K562 (cell line): ENCODE measurements around the gene TUBB1. TPM values are rescaled to one million over a fixed set of nuclear protein-coding genes. Genes with fewer than 3 reads are reported as not detected.

Experiments
- ARID1B ChIP-seq: fragments of 450-650 bp; IDR thresholded peaks from 2 replicates; pipeline ENCODE4 v1.6.1; 2016; ENCODE audit warnings: antibody characterized with exemption, mild to moderate bottlenecking, inconsistent platforms
- C11orf30 ChIP-seq: fragments of 450-650 bp; IDR thresholded peaks from 2 replicates; pipeline ENCODE4 v1.6.1; 2016; ENCODE audit warnings: low read depth, mild to moderate bottlenecking
- CBFA2T2 ChIP-seq: fragments of 450-650 bp; conservative IDR thresholded peaks from 2 replicates; pipeline ENCODE4 v1.6.1; 2017; ENCODE audit warnings: mild to moderate bottlenecking
- CBFA2T3 ChIP-seq: fragments of 450-650 bp; IDR thresholded peaks from 2 replicates; pipeline ENCODE4 v1.6.1; 2017
- CHD1 ChIP-seq: fragments of 200-600 bp; sonication (generic); IDR thresholded peaks from one replicate; pipeline ENCODE4 v1.6.1; 2012; ENCODE audit warnings: mild to moderate bottlenecking, moderate library complexity, low read length, inconsistent platforms
- CTBP1 ChIP-seq: fragments of 450-650 bp; IDR thresholded peaks from 2 replicates; pipeline ENCODE4 v1.6.1; 2016; ENCODE audit warnings: borderline replicate concordance
- EP300 ChIP-seq: IDR thresholded peaks from 2 replicates; pipeline ENCODE4 v1.6.1; 2012; ENCODE audit warnings: low read length, improper control_type of control experiment
- ERF ChIP-seq: fragments of 450-650 bp; formaldehyde crosslinking; IDR thresholded peaks from 2 replicates; pipeline ENCODE4 v1.4.0; 2020; ENCODE audit warnings: mild to moderate bottlenecking, mixed read lengths
- GATAD2A ChIP-seq: fragments of 450-650 bp; IDR thresholded peaks from 2 replicates; pipeline ENCODE4 v1.6.1; 2017
- KLF16 ChIP-seq: IDR thresholded peaks from 2 replicates; pipeline ENCODE4 v1.6.1; 2016; ENCODE audit warnings: antibody characterized with exemption
- NRF1 ChIP-seq, 2 experiments: fragments of 450-650 bp; IDR thresholded peaks in 1 of 2; conservative IDR thresholded peaks in 1 of 2; 2 replicates each; pipeline ENCODE4 v1.6.1; 2014; ENCODE audit warnings: mild to moderate bottlenecking in 2 of 2
- POLR2A ChIP-seq: fragments of 450-650 bp; conservative IDR thresholded peaks from 2 replicates; pipeline ENCODE4 v1.6.1; 2016
- SMARCA4 ChIP-seq: fragments of 450-650 bp; IDR thresholded peaks from 2 replicates; pipeline ENCODE4 v1.6.1; 2016
- TCF3 ChIP-seq: sonication (generic); formaldehyde crosslinking; IDR thresholded peaks from 2 replicates; pipeline ENCODE4 v1.4.0; 2020; ENCODE audit warnings: mild to moderate bottlenecking, missing genetic modification reagents
- TRIM24 ChIP-seq, 2 experiments: fragments of 450-650 bp; IDR thresholded peaks; 2 replicates each; pipeline ENCODE4 v1.6.1; 2016
- YY1 ChIP-seq, 3 experiments: IDR thresholded peaks; 2 replicates each; pipeline ENCODE4 v1.6.1; 2011; ENCODE audit warnings: low read length in 2 of 3, mild to moderate bottlenecking in 2 of 3, moderate library complexity in 2 of 3, borderline replicate concordance in 1 of 3, control low read depth in 1 of 3, low read depth in 1 of 3; ENCODE audit not compliant: insufficient read depth in 3 of 3, insufficient replicate concordance in 2 of 3, control insufficient read depth in 1 of 3, insufficient read length in 1 of 3; ENCODE audit errors: extremely low read depth in 1 of 3
- ZNF316 ChIP-seq: fragments of 450-650 bp; IDR thresholded peaks from 2 replicates; pipeline ENCODE4 v1.6.1; 2016
- ZNF354B ChIP-seq: fragments of 250-450 bp; sonication (Bioruptor Pico); IDR thresholded peaks from 2 replicates; pipeline ENCODE4 v1.4.0; 2020
- ZNF766 ChIP-seq: fragments of 200-800 bp; sonication (Bioruptor generic); conservative IDR thresholded peaks from 2 replicates; pipeline ENCODE4 v1.6.1; 2016; ENCODE audit warnings: missing genetic modification characterization, missing compliant biosample characterization
- ZNF778 ChIP-seq: fragments of 450-650 bp; formaldehyde crosslinking; IDR thresholded peaks from 2 replicates; pipeline ENCODE4 v1.4.0; 2020; ENCODE audit warnings: mild to moderate bottlenecking, moderate library complexity
- polyA plus RNA-seq, 8 experiments: library from polyadenylated mRNA; depleted of rRNA in 4 of 8; stranded (reverse) in 5 of 8; unstranded in 3 of 8; fragments of >200 nt; fragmentation: Nextera tagmentation in 2 of 8; fragmentation: Illumina TruSeq in 1 of 8; extraction: Ambion mirVana in 2 of 8; extraction: Trizol in 1 of 8; gene quantifications; 2 replicates each; pipeline versions ENCODE4 v1.2.1 to v1.2.3, GENCODE V29; 2011 to 2014; ENCODE audit warnings: inconsistent platforms in 1 of 8, missing spikeins in 1 of 8
- total RNA-seq, 7 experiments: library from RNA; depleted of rRNA in 6 of 7; stranded (reverse); fragments of >200 nt in 6 of 7; fragmentation: Illumina TruSeq in 2 of 7; extraction: Trizol in 2 of 7; gene quantifications; 2 replicates each; pipeline versions ENCODE4 v1.2.1 to v1.2.3, GENCODE V29; 2011 to 2021; ENCODE audit warnings: low replicate concordance in 1 of 7
- TF ChIP-seq, protein P1 (sequence below): fragments of 450-650 bp; IDR thresholded peaks from 2 replicates; pipeline ENCODE4 v1.6.1; 2016; ENCODE audit warnings: low read depth, mild to moderate bottlenecking, moderate library complexity
- TF ChIP-seq, protein P2 (sequence below): sonication (generic); formaldehyde crosslinking; IDR thresholded peaks from 2 replicates; pipeline ENCODE4 v1.8.0; 2023; ENCODE audit warnings: mild to moderate bottlenecking, missing genetic modification reagents
- TF ChIP-seq, protein P3 (sequence below): sonication (generic); formaldehyde crosslinking; IDR thresholded peaks from 2 replicates; pipeline ENCODE4 v1.9.0; 2022; ENCODE audit warnings: mild to moderate bottlenecking, missing genetic modification reagents
- TF ChIP-seq, protein P4 (sequence below): fragments of 200-800 bp; sonication (Bioruptor generic); IDR thresholded peaks from 2 replicates; pipeline ENCODE4 v1.6.1; 2017; ENCODE audit warnings: missing genetic modification characterization, missing compliant biosample characterization
- TF ChIP-seq, protein P5 (sequence below), 3 experiments: fragments of 200-800 bp in 1 of 3; sonication (Bioruptor generic) in 1 of 3; sonication (generic) in 1 of 3; formaldehyde crosslinking in 1 of 3; IDR thresholded peaks; 2 replicates each; pipeline versions ENCODE4 v1.6.1 to v1.8.0; 2016 to 2022; ENCODE audit warnings: mild to moderate bottlenecking in 2 of 3, missing compliant biosample characterization in 2 of 3, missing genetic modification characterization in 2 of 3, missing genetic modification reagents in 1 of 3

TUBB1 gene
- total and polyA plus RNA-seq, 9 of the 15 experiments (the other 6 are each of a cell fraction or from before 2014, with no cell fraction given) = 1.5 to 3.9 (median 2.4) TPM

DNA sequence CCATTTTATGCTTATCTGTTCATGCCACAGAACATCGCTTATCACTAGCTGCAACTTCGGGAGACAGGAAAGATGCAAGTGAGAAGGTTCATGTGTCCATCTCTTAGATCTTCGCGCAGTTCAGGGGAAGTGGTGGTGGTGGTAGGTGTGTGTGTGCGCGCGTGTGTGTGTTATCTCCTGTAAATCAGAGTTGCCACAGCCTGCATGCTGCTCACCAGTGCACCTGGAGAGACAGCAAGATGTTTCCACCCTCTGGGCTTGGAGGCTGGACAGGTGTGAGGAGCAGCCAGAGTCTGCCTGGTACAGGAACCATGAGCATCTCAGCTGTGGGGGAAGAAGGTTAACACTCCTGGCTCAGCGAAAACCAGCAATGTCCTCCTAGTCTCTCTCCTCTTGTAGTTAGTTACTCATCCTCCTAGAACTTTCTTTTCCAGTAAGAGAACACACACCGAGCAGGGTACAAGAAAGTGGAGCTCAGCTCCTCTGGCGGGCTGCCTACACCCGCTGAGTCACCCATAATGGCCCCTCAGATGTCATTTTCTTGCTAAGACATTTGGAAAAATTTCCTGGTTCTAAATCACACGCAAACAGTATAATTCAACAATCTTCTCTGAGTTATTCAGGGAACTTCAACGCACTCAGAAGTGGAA, 5.1 kb upstream of the TUBB1 start (continued):
- TF ChIP-seq, protein P1, sequence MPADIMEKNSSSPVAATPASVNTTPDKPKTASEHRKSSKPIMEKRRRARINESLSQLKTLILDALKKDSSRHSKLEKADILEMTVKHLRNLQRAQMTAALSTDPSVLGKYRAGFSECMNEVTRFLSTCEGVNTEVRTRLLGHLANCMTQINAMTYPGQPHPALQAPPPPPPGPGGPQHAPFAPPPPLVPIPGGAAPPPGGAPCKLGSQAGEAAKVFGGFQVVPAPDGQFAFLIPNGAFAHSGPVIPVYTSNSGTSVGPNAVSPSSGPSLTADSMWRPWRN = no peak
- TF ChIP-seq TRIM24 (IDR thresholded peaks at IDR 0.05) = 0 out of 4 replicates have a peak, but pooled peaks of 1 of the 2 experiments have one; percentile 11
- peak; percentile 31 for TF ChIP-seq CHD1
- 0 out of 2 replicates have a peak, but pooled peaks have one; percentile 9 for TF ChIP-seq SMARCA4
- TF ChIP-seq ERF (CRISPR knock-in tag) = no peak
- TF ChIP-seq CBFA2T2 = peak; percentile 56
- peak; percentile 12; the same call in 1 of the 2 replicates for TF ChIP-seq ZNF766
- TF ChIP-seq CBFA2T3 = peak; percentile 67
- TF ChIP-seq GATAD2A = no peak
- 0 out of 2 replicates have a peak, but pooled peaks have one; percentile 32 for TF ChIP-seq TCF3 (CRISPR knock-in tag)
- TF ChIP-seq ZNF354B (CRISPR knock-in tag) = no peak
- peak; percentile 7 to 40; a peak in 2 of 4 replicates for TF ChIP-seq NRF1 (conservative IDR thresholded peaks at IDR 0.05 in 1 of 2, IDR thresholded peaks at IDR 0.05 in 1 of 2)
- TF ChIP-seq POLR2A = no peak
- TF ChIP-seq, protein P2, sequence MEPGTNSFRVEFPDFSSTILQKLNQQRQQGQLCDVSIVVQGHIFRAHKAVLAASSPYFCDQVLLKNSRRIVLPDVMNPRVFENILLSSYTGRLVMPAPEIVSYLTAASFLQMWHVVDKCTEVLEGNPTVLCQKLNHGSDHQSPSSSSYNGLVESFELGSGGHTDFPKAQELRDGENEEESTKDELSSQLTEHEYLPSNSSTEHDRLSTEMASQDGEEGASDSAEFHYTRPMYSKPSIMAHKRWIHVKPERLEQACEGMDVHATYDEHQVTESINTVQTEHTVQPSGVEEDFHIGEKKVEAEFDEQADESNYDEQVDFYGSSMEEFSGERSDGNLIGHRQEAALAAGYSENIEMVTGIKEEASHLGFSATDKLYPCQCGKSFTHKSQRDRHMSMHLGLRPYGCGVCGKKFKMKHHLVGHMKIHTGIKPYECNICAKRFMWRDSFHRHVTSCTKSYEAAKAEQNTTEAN = no peak
- TF ChIP-seq, protein P3, sequence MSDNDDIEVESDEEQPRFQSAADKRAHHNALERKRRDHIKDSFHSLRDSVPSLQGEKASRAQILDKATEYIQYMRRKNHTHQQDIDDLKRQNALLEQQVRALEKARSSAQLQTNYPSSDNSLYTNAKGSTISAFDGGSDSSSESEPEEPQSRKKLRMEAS = 0 out of 2 replicates have a peak, but pooled peaks have one; percentile 24
- TF ChIP-seq, protein P4, sequence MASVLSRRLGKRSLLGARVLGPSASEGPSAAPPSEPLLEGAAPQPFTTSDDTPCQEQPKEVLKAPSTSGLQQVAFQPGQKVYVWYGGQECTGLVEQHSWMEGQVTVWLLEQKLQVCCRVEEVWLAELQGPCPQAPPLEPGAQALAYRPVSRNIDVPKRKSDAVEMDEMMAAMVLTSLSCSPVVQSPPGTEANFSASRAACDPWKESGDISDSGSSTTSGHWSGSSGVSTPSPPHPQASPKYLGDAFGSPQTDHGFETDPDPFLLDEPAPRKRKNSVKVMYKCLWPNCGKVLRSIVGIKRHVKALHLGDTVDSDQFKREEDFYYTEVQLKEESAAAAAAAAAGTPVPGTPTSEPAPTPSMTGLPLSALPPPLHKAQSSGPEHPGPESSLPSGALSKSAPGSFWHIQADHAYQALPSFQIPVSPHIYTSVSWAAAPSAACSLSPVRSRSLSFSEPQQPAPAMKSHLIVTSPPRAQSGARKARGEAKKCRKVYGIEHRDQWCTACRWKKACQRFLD (CRISPR knock-in tag) = peak; percentile 32; the same call in 1 of the 2 replicates
- TF ChIP-seq C11orf30 = 0 out of 2 replicates have a peak, but pooled peaks have one; percentile 29
- TF ChIP-seq EP300 = no peak
- TF ChIP-seq ARID1B = 0 out of 2 replicates have a peak, but pooled peaks have one; percentile 30
- TF ChIP-seq ZNF778 (CRISPR knock-in tag) = no peak
- TF ChIP-seq CTBP1 = peak; percentile 78
- TF ChIP-seq, protein P5, sequence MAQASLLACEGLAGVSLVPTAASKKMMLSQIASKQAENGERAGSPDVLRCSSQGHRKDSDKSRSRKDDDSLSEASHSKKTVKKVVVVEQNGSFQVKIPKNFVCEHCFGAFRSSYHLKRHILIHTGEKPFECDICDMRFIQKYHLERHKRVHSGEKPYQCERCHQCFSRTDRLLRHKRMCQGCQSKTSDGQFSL (CRISPR knock-in tag; IDR thresholded peaks at IDR 0.05) = no peak
- TF ChIP-seq, protein P5 (tag; IDR thresholded peaks at IDR 0.05) = no peak
- 0 out of 2 replicates have a peak, but pooled peaks have one; percentile 5 for TF ChIP-seq KLF16
- peak in 1 of 3 experiments; percentile 26 for TF ChIP-seq YY1 (IDR thresholded peaks at IDR 0.05; ENCODE audit: borderline replicate concordance in 1 of 3, control insufficient read depth in 1 of 3, extremely low read depth in 1 of 3, insufficient read depth in 3 of 3, insufficient read length in 1 of 3, insufficient replicate concordance in 2 of 3, low read depth in 1 of 3, low read length in 2 of 3)
- 0 out of 2 replicates have a peak, but pooled peaks have one; percentile 14 for TF ChIP-seq ZNF316
- TF ChIP-seq, all 486 proteins: peak for 22
